Skeletal muscle satellite cell (primary cell): ENCODE measurements around the gene MEIKIN.
"Not testable (repeated sequence)": the region's sequence is repeated elsewhere in the genome, so short reads cannot be mapped to it uniquely, and the experiment has no call there.

Experiments
- H3K27me3 ChIP-seq: 2 replicates; pipeline ENCODE4 v1.7.0; 2013; ENCODE audit warnings: low read length; ENCODE audit not compliant: control insufficient read depth, insufficient read depth
- H3K36me3 ChIP-seq: 2 replicates; pipeline ENCODE4 v1.7.0; 2013; ENCODE audit warnings: mild to moderate bottlenecking, control low read depth, low read length; ENCODE audit not compliant: insufficient read depth
- H3K4me1 ChIP-seq: 2 replicates; pipeline ENCODE4 v1.7.0; 2013; ENCODE audit warnings: low read length; ENCODE audit not compliant: control insufficient read depth, insufficient read depth
- H3K4me2 ChIP-seq: 2 replicates; pipeline ENCODE4 v1.7.0; 2013; ENCODE audit warnings: mild to moderate bottlenecking, low read length
- H3K4me3 ChIP-seq: 2 replicates; pipeline ENCODE4 v1.7.0; 2013; ENCODE audit warnings: low read length
- H3K9ac ChIP-seq: 2 replicates; pipeline ENCODE4 v1.7.0; 2013; ENCODE audit warnings: mild to moderate bottlenecking, low read depth, low read length, moderate library complexity
- H3K9me3 ChIP-seq: replicated peaks from 2 replicates; pipeline ENCODE4 v1.7.0; 2013; ENCODE audit warnings: mild to moderate bottlenecking, control low read depth, low read length

Gene MEIKIN

DNA sequence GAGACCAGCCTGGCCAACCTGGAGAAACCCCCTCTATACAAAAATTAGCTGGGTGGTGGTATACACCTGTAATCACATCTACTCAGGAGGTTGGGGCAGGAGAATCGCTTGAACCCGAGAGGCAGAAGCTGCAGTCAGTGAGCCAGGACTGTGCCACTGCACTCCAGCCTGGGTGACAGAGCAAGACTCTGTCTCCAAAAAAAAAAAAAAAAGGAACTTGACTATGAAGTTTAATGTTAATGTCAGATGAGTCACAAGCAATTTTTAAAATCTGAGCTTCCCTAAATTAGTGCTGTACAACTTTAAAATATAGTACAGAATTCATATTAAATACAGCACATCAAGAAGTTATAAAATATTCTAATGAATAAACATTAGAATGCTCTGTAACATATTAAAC is 1.5 kb downstream of the MEIKIN start:
- H3K4me2 ChIP-seq: no peak overlapping the region
- no peak overlapping the region for H3K9ac ChIP-seq
- peaks cover 33% of the 10 kb centered on the region for H3K27me3 ChIP-seq
- H3K4me1 ChIP-seq: no peaks in the 10 kb centered on the region
- H3K36me3 ChIP-seq: no peaks in the 10 kb centered on the region
- H3K9me3 ChIP-seq: no peaks in the 10 kb centered on the region
- no peak overlapping the region for H3K4me3 ChIP-seq

DNA sequence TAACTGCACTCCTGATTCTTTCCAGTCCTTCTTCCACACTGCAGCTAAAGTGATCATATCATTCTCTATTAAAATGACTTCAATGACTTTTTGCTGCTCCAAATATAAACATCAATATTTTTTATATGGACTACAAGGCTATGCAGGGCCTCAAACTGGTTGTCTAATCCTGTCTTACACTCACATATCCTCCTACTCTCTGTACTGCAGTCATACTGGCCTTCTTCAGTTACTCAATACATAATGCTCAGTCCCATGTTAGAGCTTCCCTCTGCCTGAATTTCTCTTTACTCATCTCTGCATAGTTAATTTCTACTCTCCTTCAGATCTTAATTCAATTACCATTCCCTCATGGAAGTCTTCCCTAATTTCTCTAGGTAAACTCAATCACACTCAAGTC is 3.4 kb downstream of the MEIKIN start:
- peaks cover 27% of the 10 kb centered on the region for H3K27me3 ChIP-seq
- no peaks in the 10 kb centered on the region for H3K9me3 ChIP-seq
- no peak overlapping the region for H3K4me3 ChIP-seq
- H3K4me1 ChIP-seq: no peaks in the 10 kb centered on the region
- H3K36me3 ChIP-seq: no peaks in the 10 kb centered on the region
- H3K9ac ChIP-seq: no peak overlapping the region
- no peak overlapping the region for H3K4me2 ChIP-seq

DNA sequence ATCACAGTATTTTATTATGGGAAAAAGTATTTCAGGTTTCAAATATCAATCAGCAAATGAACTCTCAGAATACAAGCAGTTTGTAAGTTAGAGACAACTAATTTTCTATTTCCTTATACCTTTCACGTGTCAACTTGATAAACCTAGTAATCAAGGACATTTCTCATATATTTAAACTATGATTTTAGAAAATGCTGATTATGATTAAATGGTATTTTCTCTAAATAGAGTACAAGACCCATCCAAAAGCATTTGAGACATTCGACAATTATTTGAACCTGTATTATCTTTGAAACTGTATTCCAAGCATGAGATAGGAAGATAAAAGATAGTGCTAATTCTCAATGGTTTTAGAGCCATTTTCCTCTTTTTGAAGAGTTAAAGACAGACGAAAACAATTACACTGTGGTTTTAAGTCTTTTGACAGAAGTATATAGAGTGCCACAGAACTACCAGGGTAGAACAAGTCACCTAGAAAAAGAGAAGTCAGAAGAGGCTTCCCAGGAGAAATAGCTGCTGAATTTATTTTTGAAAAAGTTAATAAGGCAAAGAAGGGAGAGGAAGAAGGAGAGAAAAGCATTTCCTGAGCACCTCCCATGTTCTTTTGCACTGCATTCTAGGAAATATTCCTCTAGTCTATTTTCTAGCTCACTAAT is 5.6 kb downstream of the MEIKIN start:
- Histone ChIP-seq H3K4me1 (no peaks in the 10 kb centered on the region), H3K9me3 (no peaks in the 10 kb centered on the region), H3K36me3 (no peaks in the 10 kb centered on the region), H3K4me2 (no peak overlapping the region), H3K9ac (no peak overlapping the region), H3K4me3 (no peak overlapping the region), H3K27me3 (peaks cover 34% of the 10 kb centered on the region)

- Histone ChIP-seq H3K4me2 (no peak overlapping the region), H3K36me3 (no peaks in the 10 kb centered on the region), H3K27me3 (peaks cover 20% of the 10 kb centered on the region), H3K4me3 (no peak overlapping the region), H3K9me3 (no peaks in the 10 kb centered on the region), H3K4me1 (no peaks in the 10 kb centered on the region), H3K9ac (no peak overlapping the region)
These were observed 13.2 kb downstream of the MEIKIN start for GRCh38 chr5:131932235-131932634.

DNA sequence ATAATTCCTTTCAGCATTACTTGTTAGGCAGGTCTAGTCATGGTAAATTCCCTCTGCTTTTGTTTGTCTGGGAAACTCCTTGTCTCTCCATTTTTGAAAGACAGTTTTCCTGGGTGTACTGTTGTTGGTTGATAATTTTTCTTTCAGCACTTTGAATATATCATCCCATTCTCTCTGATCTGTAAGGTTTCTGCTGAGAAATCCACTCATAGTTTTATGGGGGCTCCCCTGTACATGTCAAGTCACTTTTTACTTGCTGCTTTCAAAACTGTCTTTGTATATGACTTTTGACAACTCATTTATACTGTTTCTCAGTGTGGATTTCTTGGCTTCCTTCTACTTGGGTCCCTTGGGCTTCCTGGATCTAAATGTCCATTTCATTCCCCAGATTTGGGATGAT is 16.5 kb downstream of the MEIKIN start:
- Histone ChIP-seq H3K27me3 (peaks cover 13% of the 10 kb centered on the region), H3K9me3 (no peaks in the 10 kb centered on the region), H3K4me3 (no peak overlapping the region), H3K9ac (no peak overlapping the region), H3K4me1 (no peaks in the 10 kb centered on the region), H3K4me2 (no peak overlapping the region), H3K36me3 (no peaks in the 10 kb centered on the region)

GRCh38 chr5:131926168-131926567 is 19.3 kb downstream of the MEIKIN start:
- Histone ChIP-seq H3K36me3 (no peaks in the 10 kb centered on the region), H3K9ac (no peak overlapping the region), H3K4me3 (no peak overlapping the region), H3K27me3 (no peaks in the 10 kb centered on the region), H3K4me2 (no peak overlapping the region), H3K9me3 (no peaks in the 10 kb centered on the region), H3K4me1 (no peaks in the 10 kb centered on the region)

GRCh38 chr5:131916481-131916880 is 29.0 kb downstream of the MEIKIN start:
- peaks cover 22% of the 10 kb centered on the region for H3K27me3 ChIP-seq
- H3K4me2 ChIP-seq: no peak overlapping the region
- H3K4me3 ChIP-seq: no peak overlapping the region
- no peak overlapping the region for H3K9ac ChIP-seq
- H3K9me3 ChIP-seq: no peaks in the 10 kb centered on the region
- no peaks in the 10 kb centered on the region for H3K4me1 ChIP-seq
- H3K36me3 ChIP-seq: no peaks in the 10 kb centered on the region

DNA sequence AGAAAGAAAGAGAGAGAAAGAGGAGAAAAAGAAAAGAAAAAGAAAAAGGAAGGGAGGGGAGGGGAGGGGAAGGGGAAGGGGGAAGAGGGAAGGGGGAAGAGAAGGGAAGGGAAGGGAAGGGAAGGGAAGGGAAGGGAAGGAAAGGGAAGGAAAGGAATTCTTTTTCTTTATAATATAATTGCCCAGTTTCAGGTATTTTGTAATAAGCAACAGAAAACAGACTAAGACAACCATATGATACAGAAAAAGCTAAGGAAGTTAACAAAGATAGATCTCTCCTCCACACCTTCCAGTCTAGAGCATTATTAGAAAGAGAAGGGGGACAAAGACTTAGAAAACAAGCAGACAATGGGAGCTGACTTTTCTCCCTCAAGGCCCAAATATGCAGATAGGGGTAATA is 31.0 kb downstream of the MEIKIN start:
- Histone ChIP-seq H3K36me3 (no peaks in the 10 kb centered on the region), H3K4me1 (no peaks in the 10 kb centered on the region)

DNA sequence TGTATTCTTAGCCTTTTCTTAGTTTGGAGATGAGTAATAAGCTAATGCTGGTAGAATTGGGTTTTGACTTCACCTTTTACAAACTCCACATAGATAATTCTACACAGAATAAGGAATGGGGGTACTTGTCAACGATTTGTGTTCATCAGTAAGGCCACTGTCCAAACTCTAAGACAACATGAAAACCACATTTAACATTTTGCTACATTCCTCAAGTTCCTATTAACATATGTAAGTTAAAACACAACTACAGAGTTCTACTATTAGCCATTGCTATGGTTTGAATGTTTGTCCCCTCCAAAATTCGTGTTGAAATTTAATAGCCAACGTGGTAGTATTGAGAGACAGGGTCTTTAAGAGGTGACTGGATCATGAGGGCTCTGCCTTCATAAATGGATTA is 31.9 kb downstream of the MEIKIN start:
- H3K9me3 ChIP-seq: no peaks in the 10 kb centered on the region
- no peak overlapping the region for H3K9ac ChIP-seq
- H3K36me3 ChIP-seq: no peaks in the 10 kb centered on the region
- no peaks in the 10 kb centered on the region for H3K4me1 ChIP-seq
- no peak overlapping the region for H3K4me2 ChIP-seq
- no peak overlapping the region for H3K4me3 ChIP-seq
- H3K27me3 ChIP-seq: peaks cover 22% of the 10 kb centered on the region

More for the DNA sequence above, 31.0 kb downstream of the MEIKIN start:
- Histone ChIP-seq H3K27me3 (peaks cover 22% of the 10 kb centered on the region), H3K4me3 (no peak overlapping the region), H3K9me3 (no peaks in the 10 kb centered on the region), H3K9ac (no peak overlapping the region), H3K4me2 (no peak overlapping the region)

- Histone ChIP-seq H3K36me3 (no peaks in the 10 kb centered on the region), H3K9me3 (no peaks in the 10 kb centered on the region), H3K4me1 (no peaks in the 10 kb centered on the region), H3K4me3 (no peak overlapping the region), H3K4me2 (no peak overlapping the region), H3K9ac (no peak overlapping the region), H3K27me3 (no peaks in the 10 kb centered on the region)
These were observed 38.8 kb downstream of the MEIKIN start for GRCh38 chr5:131906668-131907067.

DNA sequence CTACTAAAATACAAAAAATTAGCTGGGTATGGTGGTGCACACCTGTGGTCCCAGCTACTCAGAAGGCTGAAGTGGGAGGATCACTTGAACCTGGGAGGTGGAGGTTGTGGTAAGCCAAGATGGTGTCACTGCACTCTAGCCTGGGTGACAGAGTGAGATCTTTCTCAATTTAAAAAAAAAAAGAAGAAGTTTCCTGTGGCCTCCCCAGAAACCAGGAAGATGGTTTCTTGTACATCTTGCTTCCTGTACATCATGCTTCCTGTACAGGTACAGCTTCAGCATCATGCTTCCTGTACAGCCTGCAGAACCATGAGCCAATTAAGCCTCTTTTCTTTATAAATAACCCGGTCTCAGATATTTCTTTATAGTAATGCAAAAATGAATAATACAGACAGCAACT is 43.2 kb downstream of the MEIKIN start:
- H3K9ac ChIP-seq, H3K4me2 ChIP-seq, H3K4me3 ChIP-seq, H3K9me3 ChIP-seq, H3K4me1 ChIP-seq, H3K27me3 ChIP-seq, H3K36me3 ChIP-seq: not testable (repeated sequence)

DNA sequence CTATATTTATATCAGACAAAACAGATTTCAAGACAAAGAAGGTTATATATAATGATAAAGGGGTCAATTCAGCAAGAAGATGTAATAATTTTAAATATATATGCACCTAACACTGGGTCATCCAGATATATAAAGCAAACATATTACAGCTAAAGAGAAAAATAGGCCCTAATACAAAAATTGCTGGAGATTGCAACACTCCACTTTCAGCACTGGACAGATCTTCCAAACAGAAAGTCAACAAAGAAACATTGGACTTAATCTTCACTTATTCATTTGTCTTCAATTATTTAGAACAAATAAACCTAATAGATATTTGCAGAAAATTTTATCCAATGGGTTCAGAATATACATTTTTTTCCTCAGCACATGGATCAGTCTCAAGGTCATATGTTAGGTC is 45.8 kb downstream of the MEIKIN start:
- no peaks in the 10 kb centered on the region for H3K4me1 ChIP-seq
- no peak overlapping the region for H3K4me3 ChIP-seq
- no peak overlapping the region for H3K9ac ChIP-seq
- no peaks in the 10 kb centered on the region for H3K9me3 ChIP-seq
- H3K4me2 ChIP-seq: no peak overlapping the region
- H3K36me3 ChIP-seq: no peaks in the 10 kb centered on the region
- no peaks in the 10 kb centered on the region for H3K27me3 ChIP-seq
